Stimulated activated naive CD8-positive, alpha-beta T cell treated with anti-CD3 and anti-CD28 coated beads, Interleukin-15, amount 100 ng/mL, for 72 hours (primary cell): ENCODE results near the gene CLUH.

Experiments used
- ATAC-seq: fragments of 150-1000 bp; cut with Tn5 transposase; 2 replicates; pipeline ENCODE4 v1.10.0; 2021; ENCODE audit warnings: mild to moderate bottlenecking, moderate library complexity
- DNase-seq, 2 donors: peaks; one replicate each; pipeline ENCODE4 v3.0.0; 2021 to 2022
- H3K27ac Mint-ChIP-seq, 2 donors: one replicate each; pipeline ENCODE4 v1.8.0; 2022; ENCODE audit warnings: mild to moderate bottlenecking in 2 of 2, mixed read lengths in 2 of 2, moderate library complexity in 2 of 2
- H3K27me3 Mint-ChIP-seq: one replicate; pipeline ENCODE4 v1.8.0; 2022; ENCODE audit warnings: mixed read lengths
- H3K4me1 Mint-ChIP-seq: one replicate; pipeline ENCODE4 v1.8.0; 2022; ENCODE audit warnings: mild to moderate bottlenecking, mixed read lengths
- H3K4me3 Mint-ChIP-seq, 2 donors: one replicate each; pipeline ENCODE4 v1.8.0; 2022; ENCODE audit warnings: mild to moderate bottlenecking in 2 of 2, mixed read lengths in 2 of 2, moderate library complexity in 1 of 2
- H3K9me3 Mint-ChIP-seq, 2 donors: one replicate each; pipeline ENCODE4 v1.8.0; 2022; ENCODE audit warnings: mixed read lengths in 2 of 2

Gene CLUH

DNA sequence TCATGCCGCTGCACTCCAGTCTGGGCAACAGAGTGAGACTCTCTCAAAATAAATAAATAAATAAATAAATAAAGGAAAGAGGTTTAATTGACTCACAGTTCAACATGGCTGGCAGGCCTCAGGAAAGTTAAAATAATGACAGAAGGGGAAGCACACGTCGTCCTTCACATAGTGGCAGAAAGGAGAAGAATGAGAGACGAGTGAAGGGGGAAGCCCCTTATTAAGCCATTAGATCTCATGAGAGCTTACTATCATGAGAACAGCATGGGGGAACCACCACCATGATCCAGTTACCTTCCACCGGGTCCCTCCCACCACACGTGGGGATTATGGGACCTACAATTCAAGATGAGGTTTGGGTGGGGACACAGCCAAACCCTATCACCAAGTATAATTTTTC, 63.6 kb downstream of the CLUH start:
- Mint-ChIP-seq H3K9me3 (peaks cover 4 to 7% of the 10 kb centered on the region in 2 donors), H3K4me1 (no peaks in the 10 kb centered on the region), H3K27ac (no peak overlapping the region), H3K4me3 (no peak overlapping the region), H3K27me3 (no peaks in the 10 kb centered on the region)
- DNase-seq (no peak), ATAC-seq (no peak)

DNA sequence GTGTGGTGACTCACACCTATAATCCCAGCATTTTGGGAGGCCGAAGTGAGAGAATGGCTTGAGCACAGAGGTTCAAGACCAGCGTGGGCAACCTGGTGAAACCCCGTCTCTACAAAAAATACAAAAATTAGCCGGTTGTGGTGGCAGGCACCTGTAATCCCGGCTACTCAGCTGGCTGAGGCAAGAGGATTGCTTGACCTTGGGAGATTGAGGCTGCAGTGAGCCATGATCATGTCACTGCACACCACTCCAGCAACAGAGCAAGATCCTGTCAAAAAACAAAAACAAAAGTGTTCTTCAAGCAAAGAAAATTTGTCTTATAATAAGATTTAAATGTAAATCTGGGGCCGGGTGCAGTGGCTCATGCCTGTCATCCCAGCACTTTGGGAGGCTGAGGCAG, 66.6 kb downstream of the CLUH start:
- no peak overlapping the region for H3K27ac Mint-ChIP-seq
- no peaks in the 10 kb centered on the region for H3K9me3 Mint-ChIP-seq

More for the DNA sequence above, 66.6 kb downstream of the CLUH start:
- no peaks in the 10 kb centered on the region for H3K27me3 Mint-ChIP-seq
- DNase-seq (no peak), ATAC-seq (no peak)
- H3K4me1 Mint-ChIP-seq: peaks cover 8% of the 10 kb centered on the region
- H3K4me3 Mint-ChIP-seq: no peak overlapping the region
